GM23338 (cell line): ENCODE results near the gene PCP2. TPM values are rescaled to one million over a fixed set of nuclear protein-coding genes. Genes with fewer than 3 reads are reported as not detected.

Source experiments
- ATAC-seq: fragments of 200-7000 bp; cut with Tn5 transposase; 3 replicates; pipeline ENCODE4 v1.9.1; 2020
- DNase-seq: peaks from one replicate; pipeline ENCODE4 v3.0.0-alpha.2; 2015; ENCODE audit warnings: low spot score
- H2AFZ ChIP-seq: fragments of 200-600 bp; sonication (generic); 2 replicates; pipeline ENCODE4 v1.8.0; 2016; ENCODE audit warnings: antibody characterized with exemption, mild to moderate bottlenecking, moderate library complexity
- H3F3A ChIP-seq: fragments of 200-600 bp; sonication (generic); replicated peaks from 2 replicates; pipeline ENCODE4 v1.8.0; 2017; ENCODE audit warnings: antibody characterized with exemption, mixed run types, low read depth
- H3K27ac ChIP-seq: fragments of 200-600 bp; sonication (generic); 2 replicates; pipeline ENCODE4 v1.6.1; 2016; ENCODE audit warnings: low read depth
- H3K27me3 ChIP-seq: fragments of 200-600 bp; sonication (generic); 2 replicates; pipeline ENCODE4 v1.8.0; 2016; ENCODE audit warnings: mild to moderate bottlenecking, mixed run types, moderate library complexity; ENCODE audit not compliant: insufficient read depth
- H3K36me3 ChIP-seq: fragments of 200-600 bp; sonication (generic); 2 replicates; pipeline ENCODE4 v1.8.0; 2016; ENCODE audit warnings: mild to moderate bottlenecking; ENCODE audit not compliant: insufficient read depth
- H3K4me1 ChIP-seq: fragments of 200-600 bp; sonication (generic); 2 replicates; pipeline ENCODE4 v1.8.0; 2016; ENCODE audit warnings: mild to moderate bottlenecking, moderate library complexity; ENCODE audit not compliant: insufficient read depth
- H3K4me2 ChIP-seq: fragments of 200-600 bp; sonication (generic); 2 replicates; pipeline ENCODE4 v1.7.1; 2017; ENCODE audit warnings: mixed run types
- H3K4me3 ChIP-seq: fragments of 200-600 bp; sonication (generic); 2 replicates; pipeline ENCODE4 v1.6.1; 2016; ENCODE audit warnings: mixed run types
- H3K79me2 ChIP-seq: fragments of 200-600 bp; sonication (generic); replicated peaks from 2 replicates; pipeline ENCODE4 v1.8.0; 2017; ENCODE audit warnings: mild to moderate bottlenecking; ENCODE audit not compliant: insufficient read depth
- H3K9me2 ChIP-seq: fragments of 200-600 bp; sonication (generic); 2 replicates; pipeline ENCODE4 v1.8.0; 2017; ENCODE audit not compliant: insufficient read depth
- H4K20me1 ChIP-seq: fragments of 200-600 bp; sonication (generic); replicated peaks from 2 replicates; pipeline ENCODE4 v1.8.0; 2017; ENCODE audit warnings: mild to moderate bottlenecking; ENCODE audit not compliant: insufficient read depth
- H3K27ac Mint-ChIP-seq: 2 replicates; pipeline ENCODE4 v1.8.0; 2020; ENCODE audit warnings: inconsistent platforms, mild to moderate bottlenecking, moderate library complexity, mixed read lengths
- H3K27me3 Mint-ChIP-seq: 3 replicates; pipeline ENCODE4 v1.8.0; 2022; ENCODE audit warnings: low read depth, mild to moderate bottlenecking, moderate library complexity, mixed read lengths, inconsistent platforms; ENCODE audit not compliant: insufficient read depth, poor library complexity
- H3K36me3 Mint-ChIP-seq: 3 replicates; pipeline ENCODE4 v1.8.0; 2021; ENCODE audit warnings: low read depth, mild to moderate bottlenecking, inconsistent platforms, moderate library complexity, mixed read lengths
- H3K4me1 Mint-ChIP-seq: 3 replicates; pipeline ENCODE4 v1.8.0; 2020; ENCODE audit warnings: mild to moderate bottlenecking, inconsistent platforms, mixed read lengths
- H3K4me3 Mint-ChIP-seq: 3 replicates; pipeline ENCODE4 v1.8.0; 2021; ENCODE audit warnings: moderate library complexity, mild to moderate bottlenecking, inconsistent platforms, mixed read lengths
- H3K9me3 Mint-ChIP-seq: 3 replicates; pipeline ENCODE4 v1.8.0; 2020; ENCODE audit warnings: moderate library complexity, mild to moderate bottlenecking, inconsistent platforms, mixed read lengths
- CREB1 ChIP-seq: fragments of 250-450 bp; sonication (Bioruptor Pico); IDR thresholded peaks from 2 replicates; pipeline ENCODE4 v1.5.0; 2020; ENCODE audit warnings: low read depth, mild to moderate bottlenecking, moderate library complexity
- ETS1 ChIP-seq: IDR thresholded peaks from 2 replicates; pipeline ENCODE4 v1.6.1; 2016; ENCODE audit warnings: antibody characterized with exemption
- EZH2phosphoT487 ChIP-seq: fragments of 200-600 bp; sonication (generic); IDR thresholded peaks from one replicate; pipeline ENCODE4 v1.8.1; 2018; ENCODE audit warnings: antibody characterized with exemption; ENCODE audit not compliant: unreplicated experiment
- NANOG ChIP-seq: IDR thresholded peaks from 2 replicates; pipeline ENCODE4 v1.6.1; 2016; ENCODE audit warnings: antibody characterized with exemption, borderline replicate concordance
- ZNF331 ChIP-seq: fragments of 250-450 bp; sonication (Bioruptor Pico); IDR thresholded peaks from 2 replicates; pipeline ENCODE4 v1.5.0; 2020; ENCODE audit warnings: low read depth, mild to moderate bottlenecking, moderate library complexity
- polyA plus RNA-seq: library from polyadenylated mRNA; unstranded; fragments of >200 nt; fragmentation: Nextera tagmentation; extraction: Ambion mirVana; gene quantifications from 2 replicates; pipeline ENCODE4 v1.2.1, GENCODE V29; 2016
- total RNA-seq: library from RNA; depleted of rRNA; stranded (reverse); fragments of >200 nt; shearing (Covaris generic); gene quantifications from 2 replicates; pipeline ENCODE4 v1.2.3, GENCODE V29; 2014

Gene PCP2
- total and polyA plus RNA-seq, 2 experiments from 2014 or later, result not detected

GRCh38 chr19:7674010-7675005, 40.8 kb upstream of the PCP2 start:
- H2AFZ ChIP-seq, result peak overlapping the region; percentile 21; the same call in 1 of the 2 replicates
- no peak overlapping the region; the same call in 1 of the 2 replicates for H3K4me3 ChIP-seq
- DNase-seq (peak; percentile 87), ATAC-seq (peak; percentile 86)
- H3K27ac ChIP-seq, result no peak overlapping the region
- H3K9me2 ChIP-seq, result no peaks in the 10 kb centered on the region
- no peaks in the 10 kb centered on the region for H3F3A ChIP-seq
- no peak overlapping the region for H3K4me2 ChIP-seq
- Mint-ChIP-seq H3K36me3 (no peaks in the 10 kb centered on the region), H3K27me3 (peaks cover 38% of the 10 kb centered on the region), H3K4me1 (peaks cover 7% of the 10 kb centered on the region; the same call in 2 of the 3 replicates), H3K27ac (no peak overlapping the region), H3K9me3 (peaks cover 6% of the 10 kb centered on the region), H3K4me3 (no peak overlapping the region; the same call in 2 of the 3 replicates)
- TF ChIP-seq NANOG (no peak), CREB1 (CRISPR knock-in tag) (no peak), EZH2phosphoT487 (no peak), ETS1 (no peak)
- H3K36me3 ChIP-seq, result no peaks in the 10 kb centered on the region
- no peaks in the 10 kb centered on the region for H4K20me1 ChIP-seq
- H3K27me3 ChIP-seq, result peaks cover 35% of the 10 kb centered on the region
- H3K4me1 ChIP-seq, result no peaks in the 10 kb centered on the region; the same call in 1 of the 2 replicates
- H3K79me2 ChIP-seq, result no peaks in the 10 kb centered on the region

- no peaks in the 10 kb centered on the region for H3K36me3 ChIP-seq
- no peaks in the 10 kb centered on the region for H3K79me2 ChIP-seq
These were observed 39.0 kb upstream of the PCP2 start for GRCh38 chr19:7672522-7672921.

DNA sequence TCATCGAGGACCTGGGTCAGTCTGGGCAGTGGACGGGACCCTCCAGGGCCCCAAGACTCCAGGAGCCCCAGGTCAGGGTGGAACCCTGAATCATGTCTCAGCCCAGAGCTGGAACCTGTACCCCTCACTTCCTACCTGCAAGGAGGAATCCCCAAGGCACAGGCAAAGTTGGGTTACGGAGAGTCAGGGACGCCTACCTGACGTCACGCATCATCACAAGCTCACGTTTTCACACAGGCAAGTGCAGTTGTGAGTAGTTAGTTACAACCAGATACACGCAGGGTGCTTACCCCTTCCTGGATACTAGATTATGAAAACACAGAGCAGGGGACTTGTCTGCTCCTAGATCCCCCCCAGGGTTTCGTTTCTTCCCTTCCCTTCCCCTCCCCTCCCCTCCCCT, 37.3 kb upstream of the PCP2 start:
- no peak for TF ChIP-seq EZH2phosphoT487
- TF ChIP-seq ZNF331, result no peak
- TF ChIP-seq ETS1, result no peak
- peak; percentile 79 for TF ChIP-seq CREB1 (CRISPR knock-in tag)
- Histone ChIP-seq H3F3A (no peaks in the 10 kb centered on the region), H3K27ac (no peak overlapping the region), H3K4me2 (peak overlapping the region; percentile 92), H3K36me3 (no peaks in the 10 kb centered on the region), H3K9me2 (no peaks in the 10 kb centered on the region), H4K20me1 (no peaks in the 10 kb centered on the region), H3K79me2 (no peaks in the 10 kb centered on the region), H3K4me3 (peak overlapping the region; percentile 79), H3K27me3 (peaks cover 48% of the 10 kb centered on the region), H2AFZ (peak overlapping the region; percentile 100), H3K4me1 (no peaks in the 10 kb centered on the region; the same call in 1 of the 2 replicates)
- DNase-seq, result peak; percentile 45
- Mint-ChIP-seq H3K4me1 (peaks cover 8% of the 10 kb centered on the region; the same call in 2 of the 3 replicates), H3K27me3 (peaks cover 37% of the 10 kb centered on the region), H3K9me3 (peaks cover 9% of the 10 kb centered on the region), H3K4me3 (peak overlapping the region; percentile 89), H3K36me3 (no peaks in the 10 kb centered on the region), H3K27ac (no peak overlapping the region)
- peak; percentile 17; the same call in 2 of the 3 replicates for ATAC-seq

More at GRCh38 chr19:7672522-7672921, 39.0 kb upstream of the PCP2 start:
- no peaks in the 10 kb centered on the region for H4K20me1 ChIP-seq
- H3K27ac ChIP-seq, result no peak overlapping the region
- ATAC-seq, result no peak
- peaks cover 6% of the 10 kb centered on the region for H3K9me3 Mint-ChIP-seq
- no peaks in the 10 kb centered on the region; the same call in 1 of the 2 replicates for H3K4me1 ChIP-seq
- peaks cover 51% of the 10 kb centered on the region for H3K27me3 ChIP-seq
- peaks cover 38% of the 10 kb centered on the region for H3K27me3 Mint-ChIP-seq
- H3K27ac Mint-ChIP-seq, result no peak overlapping the region
- H2AFZ ChIP-seq, result no peak overlapping the region
- no peak overlapping the region for H3K4me2 ChIP-seq
- H3K4me1 Mint-ChIP-seq, result peaks cover 8% of the 10 kb centered on the region; the same call in 2 of the 3 replicates
- H3K36me3 Mint-ChIP-seq, result no peaks in the 10 kb centered on the region
- H3F3A ChIP-seq, result no peaks in the 10 kb centered on the region
- H3K4me3 ChIP-seq, result no peak overlapping the region
- H3K4me3 Mint-ChIP-seq, result no peak overlapping the region
- no peaks in the 10 kb centered on the region for H3K9me2 ChIP-seq
- DNase-seq, result no peak
- no peak for TF ChIP-seq ZNF331
